ENCODE results near the gene ABLIM1.

Gene ABLIM1

GRCh38 chr10:114397651-114398145, 260.4 kb downstream of the ABLIM1 start:
- no peak overlapping the region for H3K4me3 ChIP-seq (ENCODE audit: extremely low read depth, insufficient read depth, low read length, poor library complexity, severe bottlenecking)
- peaks cover 78% of the 10 kb centered on the region for H3K4me1 ChIP-seq (ENCODE audit: control insufficient read depth, insufficient read depth, low read length, poor library complexity, severe bottlenecking)
- H3K9me3 ChIP-seq (ENCODE audit: control insufficient read depth, low read length): no peaks in the 10 kb centered on the region
- WGBS, 2 experiments (ENCODE audit: insufficient coverage in 2 of 2): 73 to 81% methylated on average over 2 to 3 of the region's 6 CpGs
- peaks cover 19% of the 10 kb centered on the region for H3K36me3 ChIP-seq (ENCODE audit: control insufficient read depth, insufficient read depth, low read length)
- peak overlapping the region; percentile 75 for H3K27ac ChIP-seq (ENCODE audit: low read depth, low read length, severe bottlenecking)

GRCh38 chr10:114396464-114396863, 261.6 kb downstream of the ABLIM1 start:
- Histone ChIP-seq H3K4me1 (ENCODE audit: control insufficient read depth, insufficient read depth, low read length, poor library complexity, severe bottlenecking) (peaks cover 66% of the 10 kb centered on the region), H3K27ac (ENCODE audit: low read depth, low read length, severe bottlenecking) (no peak overlapping the region), H3K36me3 (ENCODE audit: control insufficient read depth, insufficient read depth, low read length) (peaks cover 31% of the 10 kb centered on the region), H3K9me3 (ENCODE audit: control insufficient read depth, low read length) (no peaks in the 10 kb centered on the region), H3K4me3 (ENCODE audit: extremely low read depth, insufficient read depth, low read length, poor library complexity, severe bottlenecking) (no peak overlapping the region)
- WGBS, 2 experiments (ENCODE audit: insufficient coverage in 2 of 2): 100% methylated on average over 2 of the region's 2 CpGs; no CpG with 5 or more reads in 1 of the 2 experiments

GRCh38 chr10:114395366-114396022, 262.6 kb downstream of the ABLIM1 start:
- no peak overlapping the region for H3K4me3 ChIP-seq (ENCODE audit: extremely low read depth, insufficient read depth, low read length, poor library complexity, severe bottlenecking)
- H3K4me1 ChIP-seq (ENCODE audit: control insufficient read depth, insufficient read depth, low read length, poor library complexity, severe bottlenecking): peaks cover 56% of the 10 kb centered on the region
- H3K9me3 ChIP-seq (ENCODE audit: control insufficient read depth, low read length): no peaks in the 10 kb centered on the region
- no peak overlapping the region for H3K27ac ChIP-seq (ENCODE audit: low read depth, low read length, severe bottlenecking)
- peaks cover 33% of the 10 kb centered on the region for H3K36me3 ChIP-seq (ENCODE audit: control insufficient read depth, insufficient read depth, low read length)
- 87 to 97% methylated on average over 3 of the region's 6 CpGs for WGBS, 2 experiments (ENCODE audit: insufficient coverage in 2 of 2)

- Histone ChIP-seq H3K4me3 (ENCODE audit: extremely low read depth, insufficient read depth, low read length, poor library complexity, severe bottlenecking) (no peak overlapping the region), H3K36me3 (ENCODE audit: control insufficient read depth, insufficient read depth, low read length) (peaks cover 33% of the 10 kb centered on the region), H3K4me1 (ENCODE audit: control insufficient read depth, insufficient read depth, low read length, poor library complexity, severe bottlenecking) (peaks cover 54% of the 10 kb centered on the region), H3K27ac (ENCODE audit: low read depth, low read length, severe bottlenecking) (no peak overlapping the region), H3K9me3 (ENCODE audit: control insufficient read depth, low read length) (no peaks in the 10 kb centered on the region)
- WGBS, 2 experiments (ENCODE audit: insufficient coverage in 2 of 2): 97 to 98% methylated on average over 6 of the region's 6 CpGs
These were observed 263.5 kb downstream of the ABLIM1 start for GRCh38 chr10:114394531-114394930.

- Histone ChIP-seq H3K27ac (ENCODE audit: low read depth, low read length, severe bottlenecking) (peak overlapping the region; percentile 37), H3K4me1 (ENCODE audit: control insufficient read depth, insufficient read depth, low read length, poor library complexity, severe bottlenecking) (peaks cover 50% of the 10 kb centered on the region), H3K9me3 (ENCODE audit: control insufficient read depth, low read length) (no peaks in the 10 kb centered on the region), H3K4me3 (ENCODE audit: extremely low read depth, insufficient read depth, low read length, poor library complexity, severe bottlenecking) (no peak overlapping the region), H3K36me3 (ENCODE audit: control insufficient read depth, insufficient read depth, low read length) (peaks cover 33% of the 10 kb centered on the region)
- WGBS, 2 experiments (ENCODE audit: insufficient coverage in 2 of 2): 85 to 86% methylated on average over 7 of the region's 7 CpGs
These were observed 264.2 kb downstream of the ABLIM1 start for GRCh38 chr10:114393886-114394285.

DNA sequence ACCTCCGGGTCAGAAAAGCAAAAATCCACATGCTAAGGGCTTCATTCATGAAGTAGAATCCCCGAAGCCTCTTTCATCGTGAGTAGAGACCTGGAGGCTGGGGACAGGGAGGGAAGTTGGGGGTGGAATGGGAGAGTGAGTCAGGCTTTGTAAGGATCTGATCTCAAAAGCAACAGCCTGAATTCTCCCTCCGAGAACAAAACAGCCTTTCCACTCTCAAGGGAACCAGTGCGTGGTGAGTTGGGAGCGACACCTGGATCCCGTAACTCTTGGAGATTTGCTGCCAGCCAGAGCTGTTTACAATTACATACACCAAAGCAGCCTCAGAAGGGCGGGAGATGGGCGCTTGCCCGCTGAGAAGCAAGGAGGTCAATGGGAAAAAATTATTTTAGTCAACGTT, 264.6 kb downstream of the ABLIM1 start:
- Histone ChIP-seq H3K27ac (ENCODE audit: low read depth, low read length, severe bottlenecking) (peak overlapping the region; percentile 37), H3K36me3 (ENCODE audit: control insufficient read depth, insufficient read depth, low read length) (peaks cover 31% of the 10 kb centered on the region), H3K9me3 (ENCODE audit: control insufficient read depth, low read length) (no peaks in the 10 kb centered on the region), H3K4me3 (ENCODE audit: extremely low read depth, insufficient read depth, low read length, poor library complexity, severe bottlenecking) (no peak overlapping the region), H3K4me1 (ENCODE audit: control insufficient read depth, insufficient read depth, low read length, poor library complexity, severe bottlenecking) (peaks cover 46% of the 10 kb centered on the region)
- WGBS, 2 experiments (ENCODE audit: insufficient coverage in 2 of 2): 54 to 60% methylated on average over 3 to 6 of the region's 11 CpGs

GRCh38 chr10:114392112-114392835, 265.8 kb downstream of the ABLIM1 start:
- Histone ChIP-seq H3K4me1 (ENCODE audit: control insufficient read depth, insufficient read depth, low read length, poor library complexity, severe bottlenecking) (peaks cover 38% of the 10 kb centered on the region), H3K4me3 (ENCODE audit: extremely low read depth, insufficient read depth, low read length, poor library complexity, severe bottlenecking) (no peak overlapping the region), H3K27ac (ENCODE audit: low read depth, low read length, severe bottlenecking) (no peak overlapping the region), H3K9me3 (ENCODE audit: control insufficient read depth, low read length) (no peaks in the 10 kb centered on the region), H3K36me3 (ENCODE audit: control insufficient read depth, insufficient read depth, low read length) (peaks cover 30% of the 10 kb centered on the region)
- 93 to 100% methylated on average over 2 to 3 of the region's 5 CpGs for WGBS, 2 experiments (ENCODE audit: insufficient coverage in 2 of 2)

GRCh38 chr10:114391599-114391998, 266.5 kb downstream of the ABLIM1 start:
- H3K9me3 ChIP-seq (ENCODE audit: control insufficient read depth, low read length): no peaks in the 10 kb centered on the region
- H3K36me3 ChIP-seq (ENCODE audit: control insufficient read depth, insufficient read depth, low read length): peaks cover 30% of the 10 kb centered on the region
- no peak overlapping the region for H3K4me3 ChIP-seq (ENCODE audit: extremely low read depth, insufficient read depth, low read length, poor library complexity, severe bottlenecking)
- H3K27ac ChIP-seq (ENCODE audit: low read depth, low read length, severe bottlenecking): no peak overlapping the region
- peaks cover 34% of the 10 kb centered on the region for H3K4me1 ChIP-seq (ENCODE audit: control insufficient read depth, insufficient read depth, low read length, poor library complexity, severe bottlenecking)
- 94 to 95% methylated on average over 4 of the region's 5 CpGs for WGBS, 2 experiments (ENCODE audit: insufficient coverage in 2 of 2)

GRCh38 chr10:114389426-114389825, 268.6 kb downstream of the ABLIM1 start:
- Histone ChIP-seq H3K27ac (ENCODE audit: low read depth, low read length, severe bottlenecking) (no peak overlapping the region), H3K36me3 (ENCODE audit: control insufficient read depth, insufficient read depth, low read length) (peaks cover 26% of the 10 kb centered on the region), H3K9me3 (ENCODE audit: control insufficient read depth, low read length) (no peaks in the 10 kb centered on the region), H3K4me3 (ENCODE audit: extremely low read depth, insufficient read depth, low read length, poor library complexity, severe bottlenecking) (no peak overlapping the region), H3K4me1 (ENCODE audit: control insufficient read depth, insufficient read depth, low read length, poor library complexity, severe bottlenecking) (peaks cover 30% of the 10 kb centered on the region)
- WGBS, 2 experiments (ENCODE audit: insufficient coverage in 2 of 2): 88 to 96% methylated on average over 3 to 5 of the region's 5 CpGs

- H3K4me1 ChIP-seq (ENCODE audit: control insufficient read depth, insufficient read depth, low read length, poor library complexity, severe bottlenecking): peaks cover 20% of the 10 kb centered on the region
- WGBS, 2 experiments (ENCODE audit: insufficient coverage in 2 of 2): 72% methylated on average over 2 of the region's 3 CpGs; no CpG with 5 or more reads in 1 of the 2 experiments
- no peaks in the 10 kb centered on the region for H3K9me3 ChIP-seq (ENCODE audit: control insufficient read depth, low read length)
- H3K36me3 ChIP-seq (ENCODE audit: control insufficient read depth, insufficient read depth, low read length): peaks cover 34% of the 10 kb centered on the region
- no peak overlapping the region for H3K27ac ChIP-seq (ENCODE audit: low read depth, low read length, severe bottlenecking)
- H3K4me3 ChIP-seq (ENCODE audit: extremely low read depth, insufficient read depth, low read length, poor library complexity, severe bottlenecking): no peak overlapping the region
These were observed 269.8 kb downstream of the ABLIM1 start for GRCh38 chr10:114388275-114388674.

- 64 to 90% methylated on average over 3 to 4 of the region's 4 CpGs for WGBS, 2 experiments (ENCODE audit: insufficient coverage in 2 of 2)
- peaks cover 15% of the 10 kb centered on the region for H3K4me1 ChIP-seq (ENCODE audit: control insufficient read depth, insufficient read depth, low read length, poor library complexity, severe bottlenecking)
- no peaks in the 10 kb centered on the region for H3K9me3 ChIP-seq (ENCODE audit: control insufficient read depth, low read length)
- H3K4me3 ChIP-seq (ENCODE audit: extremely low read depth, insufficient read depth, low read length, poor library complexity, severe bottlenecking): no peak overlapping the region
- H3K27ac ChIP-seq (ENCODE audit: low read depth, low read length, severe bottlenecking): no peak overlapping the region
- H3K36me3 ChIP-seq (ENCODE audit: control insufficient read depth, insufficient read depth, low read length): peaks cover 34% of the 10 kb centered on the region
These were observed 270.3 kb downstream of the ABLIM1 start for GRCh38 chr10:114387784-114388183.
